HG03442 (cell line): Measurements from ENCODE around the gene FIGLA.
"Not testable (repeated sequence)": the region's sequence is repeated elsewhere in the genome, so short reads cannot be mapped to it uniquely, and the experiment has no call there.

ENCODE experiments used
- ATAC-seq: cut with Tn5 transposase; IDR thresholded peaks from one replicate; pipeline ENCODE4 v1.9.1; 2021; ENCODE audit warnings: mild to moderate bottlenecking, moderate library complexity; ENCODE audit not compliant: unreplicated experiment

FIGLA gene

GRCh38 chr2:70808983-70809958, 18.8 kb upstream of the FIGLA start:
- no peak for ATAC-seq

- ATAC-seq, result no peak
These were observed 17.3 kb upstream of the FIGLA start for GRCh38 chr2:70807828-70808118.

GRCh38 chr2:70807102-70807827, 16.8 kb upstream of the FIGLA start:
- ATAC-seq, result no peak

GRCh38 chr2:70806620-70807019, 16.2 kb upstream of the FIGLA start:
- ATAC-seq, result no peak

- no peak for ATAC-seq
These were observed 15.6 kb upstream of the FIGLA start for GRCh38 chr2:70806013-70806412.

- no peak for ATAC-seq
These were observed 11.3 kb upstream of the FIGLA start for GRCh38 chr2:70801607-70802263.

GRCh38 chr2:70799706-70800105, 9.3 kb upstream of the FIGLA start:
- no peak for ATAC-seq

- not testable (repeated sequence) for ATAC-seq
These were observed 7.6 kb upstream of the FIGLA start for GRCh38 chr2:70797996-70798395.

- no peak for ATAC-seq
These were observed 7.1 kb upstream of the FIGLA start for GRCh38 chr2:70797506-70797905.

- ATAC-seq, result no peak
These were observed 5.8 kb upstream of the FIGLA start for GRCh38 chr2:70796262-70796661.

- ATAC-seq, result no peak
These were observed 4.9 kb upstream of the FIGLA start for GRCh38 chr2:70795164-70795995.

GRCh38 chr2:70793450-70793849, 3.0 kb upstream of the FIGLA start:
- no peak for ATAC-seq

GRCh38 chr2:70789304-70790135, 923 bp downstream of the FIGLA start:
- ATAC-seq, result no peak

GRCh38 chr2:70785137-70785911, 5.1 kb downstream of the FIGLA start:
- no peak for ATAC-seq

GRCh38 chr2:70784320-70784719, 6.1 kb downstream of the FIGLA start:
- ATAC-seq, result no peak

GRCh38 chr2:70779911-70780545, 10.4 kb downstream of the FIGLA start:
- ATAC-seq, result no peak

GRCh38 chr2:70779491-70779890, 11.0 kb downstream of the FIGLA start:
- no peak for ATAC-seq

GRCh38 chr2:70778676-70779075, 11.8 kb downstream of the FIGLA start:
- no peak for ATAC-seq

GRCh38 chr2:70777450-70777849, 13.0 kb downstream of the FIGLA start:
- ATAC-seq, result no peak
